Epithelial cell of prostate (primary cell): Measurements from ENCODE around the gene RHBDL1.

ENCODE experiments used
- DNase-seq: peaks from one replicate; pipeline ENCODE4 v3.0.0-alpha.2; 2011; ENCODE audit warnings: low read depth, low spot score
- H3K27ac ChIP-seq: fragments of 450-650 bp; 2 replicates; pipeline ENCODE4 v1.5.1; 2017; ENCODE audit warnings: mild to moderate bottlenecking

RHBDL1 gene

DNA sequence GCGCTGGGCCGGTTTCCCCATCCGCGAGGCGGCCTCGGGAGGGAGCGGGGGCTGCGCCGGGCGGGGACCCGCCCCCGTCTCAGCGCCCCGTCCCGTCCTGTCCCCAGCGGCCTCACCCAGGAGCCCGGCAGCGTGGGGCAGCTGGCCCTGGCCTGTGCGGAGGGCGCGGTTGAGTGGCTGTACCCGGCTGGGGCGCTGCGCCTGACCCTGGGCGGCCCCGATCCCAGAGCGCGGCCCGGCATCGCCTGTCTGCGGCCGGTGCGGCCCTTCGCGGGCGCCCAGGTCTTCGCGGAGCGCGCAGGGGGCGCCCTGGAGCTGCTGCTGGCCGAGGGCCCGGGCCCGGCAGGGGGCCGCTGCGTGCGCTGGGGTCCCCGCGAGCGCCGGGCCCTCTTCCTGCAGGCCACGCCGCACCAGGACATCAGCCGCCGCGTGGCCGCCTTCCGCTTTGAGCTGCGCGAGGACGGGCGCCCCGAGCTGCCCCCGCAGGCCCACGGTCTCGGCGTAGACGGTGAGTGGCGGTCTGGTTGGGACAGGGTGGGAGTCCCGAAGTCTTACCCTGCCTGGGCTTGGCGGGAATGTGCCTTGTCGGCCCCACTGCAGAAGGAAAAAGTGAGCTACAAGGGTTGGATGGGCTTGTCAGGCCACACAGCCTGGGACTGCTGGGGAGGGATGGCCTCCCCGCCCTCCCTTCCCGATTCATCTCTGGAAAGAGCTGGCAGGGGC lies 40.2 kb downstream of the RHBDL1 start:
- peak overlapping the region; percentile 60 for H3K27ac ChIP-seq
- DNase-seq: no peak

DNA sequence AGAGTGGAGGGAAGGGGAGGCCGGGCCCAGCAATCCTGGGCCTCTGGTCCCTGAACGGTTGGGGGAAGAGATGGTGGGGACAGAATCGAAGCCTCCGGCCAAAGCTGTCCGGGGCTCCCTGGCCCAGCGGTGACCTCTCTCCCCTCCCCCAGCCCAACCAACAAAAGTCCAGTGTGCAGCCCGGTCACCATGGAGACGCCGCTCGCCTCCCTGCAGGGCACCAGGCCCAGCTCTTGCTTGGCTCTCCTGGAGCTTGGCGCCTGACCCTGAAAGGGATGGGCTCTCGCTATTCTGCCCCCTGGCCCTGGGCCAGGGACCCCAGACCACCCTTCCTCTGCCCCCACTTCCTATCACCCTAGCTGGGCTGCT lies 40.7 kb downstream of the RHBDL1 start:
- H3K27ac ChIP-seq: no peak overlapping the region
- DNase-seq: no peak

DNA sequence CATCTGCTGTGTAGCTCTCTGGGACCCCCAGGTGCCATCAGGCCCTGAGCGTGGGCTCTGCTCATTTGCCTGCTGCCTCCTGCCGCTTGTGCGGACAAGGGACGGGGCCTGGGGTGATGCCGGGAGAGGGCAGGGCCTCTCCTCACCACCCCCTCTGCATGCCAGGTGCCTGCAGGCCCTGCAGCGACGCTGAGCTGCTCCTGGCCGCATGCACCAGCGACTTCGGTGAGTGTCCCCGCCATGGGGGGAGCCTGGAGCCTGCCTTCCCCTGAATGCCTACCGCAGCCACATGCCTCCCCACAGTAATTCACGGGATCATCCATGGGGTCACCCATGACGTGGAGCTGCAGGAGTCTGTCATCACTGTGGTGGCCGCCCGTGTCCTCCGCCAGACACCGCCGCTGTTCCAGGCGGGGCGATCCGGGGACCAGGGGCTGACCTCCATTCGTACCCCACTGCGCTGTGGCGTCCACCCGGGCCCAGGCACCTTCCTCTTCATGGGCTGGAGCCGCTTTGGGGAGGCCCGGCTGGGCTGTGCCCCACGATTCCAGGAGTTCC lies 41.4 kb downstream of the RHBDL1 start:
- no peak for DNase-seq
- H3K27ac ChIP-seq: no peak overlapping the region

DNA sequence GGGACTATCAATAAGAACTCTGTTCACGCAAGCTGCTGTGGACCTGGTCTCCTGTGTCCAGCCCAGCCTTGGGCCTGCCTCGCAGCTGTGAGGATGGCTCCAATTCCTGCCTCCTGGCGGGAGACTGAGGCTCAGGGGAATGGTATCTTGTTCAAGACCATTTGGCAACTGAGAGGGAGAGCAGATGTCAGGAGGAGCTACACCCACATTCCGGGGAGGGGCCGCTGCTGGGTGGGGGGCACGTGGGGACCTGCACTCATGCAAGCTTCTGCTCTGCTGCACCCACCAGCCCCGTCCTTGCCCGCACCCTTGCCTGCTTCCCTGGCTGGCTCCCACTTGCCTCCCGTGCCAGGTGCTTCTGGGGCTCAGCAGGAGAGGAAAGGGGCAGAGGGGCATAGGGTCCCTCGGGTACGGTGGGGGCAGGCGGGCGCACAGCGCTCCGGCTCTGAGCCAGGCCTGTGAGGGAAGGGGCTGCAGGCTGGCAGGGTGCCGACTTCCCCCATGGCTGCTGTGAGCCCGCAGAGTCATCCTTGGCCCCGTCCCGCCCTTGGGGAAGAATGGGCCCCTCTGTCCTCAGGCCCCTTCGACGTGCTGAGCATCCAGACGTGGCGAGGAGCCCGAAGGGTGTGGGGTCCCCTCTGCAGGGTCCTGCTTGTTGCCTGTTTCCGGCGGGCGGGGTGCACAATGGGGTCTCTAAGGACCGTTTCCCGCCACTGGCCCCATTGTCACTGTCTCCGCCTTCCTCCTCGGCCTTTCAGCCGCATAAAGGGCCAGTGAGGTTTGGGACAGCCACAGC lies 42.2 kb downstream of the RHBDL1 start:
- DNase-seq: no peak
- H3K27ac ChIP-seq: no peak overlapping the region

DNA sequence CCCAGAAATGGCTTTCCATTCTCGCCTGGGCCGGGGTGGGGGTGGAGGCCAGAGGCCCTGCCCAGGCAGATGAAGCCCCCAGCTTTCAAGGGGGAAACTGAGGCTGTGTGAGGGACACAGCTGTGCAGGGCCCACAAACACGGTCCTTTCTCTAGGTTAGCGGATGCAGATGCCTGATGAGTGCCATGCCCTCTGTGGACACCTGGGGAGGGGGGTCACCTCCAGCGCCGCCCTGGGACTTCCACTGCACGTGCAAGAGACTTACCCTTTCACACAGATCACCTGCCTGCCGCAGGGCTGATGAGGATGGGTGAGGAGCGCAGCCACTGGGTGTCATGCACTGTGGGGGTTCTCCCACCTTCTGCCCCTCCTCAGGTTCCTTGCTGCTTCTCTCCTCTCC lies 42.9 kb downstream of the RHBDL1 start:
- H3K27ac ChIP-seq: no peak overlapping the region
- no peak for DNase-seq

DNA sequence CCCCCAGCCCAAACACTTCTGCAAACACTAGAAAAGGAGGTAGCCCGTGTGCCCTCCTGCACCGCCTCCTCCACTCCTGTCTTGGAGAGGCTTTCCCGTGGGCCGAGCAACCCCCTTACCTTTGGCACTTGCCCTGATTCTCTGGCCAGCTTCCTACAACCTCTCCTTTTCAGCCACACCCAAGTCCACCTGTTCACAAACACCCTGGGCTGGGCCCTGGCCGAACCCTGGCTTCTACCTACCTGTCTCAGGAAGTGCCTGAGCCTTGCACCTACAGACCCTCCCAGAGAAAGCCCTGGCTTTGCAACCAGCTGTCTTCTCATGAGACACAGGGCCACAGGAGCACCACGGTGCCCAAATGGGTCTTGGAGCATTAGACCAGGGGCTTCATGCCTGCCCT lies 43.5 kb downstream of the RHBDL1 start:
- H3K27ac ChIP-seq: no peak overlapping the region
- DNase-seq: no peak

DNA sequence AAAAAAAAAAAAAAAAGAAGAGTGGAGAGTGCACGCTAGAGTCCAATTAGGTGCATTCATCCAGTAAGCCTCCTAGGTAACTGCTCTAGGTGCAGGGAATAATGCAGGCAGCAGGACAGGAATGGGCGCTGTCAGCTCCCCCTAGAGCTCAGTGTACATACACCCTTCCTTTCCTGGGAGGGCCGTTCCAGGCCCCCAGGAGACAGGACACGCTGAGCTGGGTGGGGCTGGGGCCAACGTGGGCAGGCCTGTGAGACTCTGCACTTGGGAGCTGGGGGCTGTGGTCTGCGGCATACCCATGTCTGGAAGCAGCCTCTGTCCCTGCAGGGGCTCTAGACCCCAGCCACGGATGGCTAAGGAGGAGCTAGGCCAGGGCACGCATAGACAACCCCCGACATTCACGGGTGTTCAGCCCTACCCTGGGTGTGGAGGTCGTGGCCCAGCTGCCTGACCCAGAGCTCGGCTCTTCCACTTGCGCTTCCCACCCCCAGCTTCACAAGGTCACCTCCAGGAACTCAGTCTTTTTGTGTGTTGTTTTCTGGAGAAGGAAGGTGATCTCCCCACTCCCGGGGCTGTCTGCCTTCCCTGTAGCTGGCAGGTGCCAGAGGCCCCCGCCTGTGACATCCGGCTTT lies 44.5 kb downstream of the RHBDL1 start:
- H3K27ac ChIP-seq: peak overlapping the region; percentile 78
- no peak for DNase-seq

DNA sequence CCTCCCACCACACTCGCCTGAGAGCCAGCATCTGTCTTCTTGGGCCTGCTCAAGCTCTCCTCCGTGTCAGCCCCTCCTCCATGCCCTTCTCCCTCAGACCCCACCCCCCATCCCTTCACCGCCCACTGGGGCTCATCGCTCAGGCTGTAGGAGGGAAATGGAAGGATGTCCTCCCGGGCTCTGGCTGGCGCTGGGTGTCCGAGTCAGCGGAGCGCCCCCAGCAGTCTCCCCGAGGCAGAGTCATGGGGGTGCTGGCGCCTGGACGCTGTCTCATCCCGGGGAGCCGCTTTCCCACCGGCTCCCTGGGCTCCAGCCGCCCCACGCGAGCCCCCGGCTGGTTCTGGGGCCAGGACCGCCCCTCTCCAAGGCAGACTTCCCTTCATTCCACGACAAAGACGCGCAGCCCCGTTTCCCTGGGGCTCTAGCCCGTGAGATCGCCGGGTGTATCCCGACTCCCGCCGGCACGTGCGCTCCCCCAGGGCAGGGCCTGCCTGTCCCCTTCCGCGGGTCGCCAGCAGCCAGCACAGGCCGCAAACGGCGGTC lies 45.0 kb downstream of the RHBDL1 start:
- no peak for DNase-seq
- peak overlapping the region; percentile 78 for H3K27ac ChIP-seq

DNA sequence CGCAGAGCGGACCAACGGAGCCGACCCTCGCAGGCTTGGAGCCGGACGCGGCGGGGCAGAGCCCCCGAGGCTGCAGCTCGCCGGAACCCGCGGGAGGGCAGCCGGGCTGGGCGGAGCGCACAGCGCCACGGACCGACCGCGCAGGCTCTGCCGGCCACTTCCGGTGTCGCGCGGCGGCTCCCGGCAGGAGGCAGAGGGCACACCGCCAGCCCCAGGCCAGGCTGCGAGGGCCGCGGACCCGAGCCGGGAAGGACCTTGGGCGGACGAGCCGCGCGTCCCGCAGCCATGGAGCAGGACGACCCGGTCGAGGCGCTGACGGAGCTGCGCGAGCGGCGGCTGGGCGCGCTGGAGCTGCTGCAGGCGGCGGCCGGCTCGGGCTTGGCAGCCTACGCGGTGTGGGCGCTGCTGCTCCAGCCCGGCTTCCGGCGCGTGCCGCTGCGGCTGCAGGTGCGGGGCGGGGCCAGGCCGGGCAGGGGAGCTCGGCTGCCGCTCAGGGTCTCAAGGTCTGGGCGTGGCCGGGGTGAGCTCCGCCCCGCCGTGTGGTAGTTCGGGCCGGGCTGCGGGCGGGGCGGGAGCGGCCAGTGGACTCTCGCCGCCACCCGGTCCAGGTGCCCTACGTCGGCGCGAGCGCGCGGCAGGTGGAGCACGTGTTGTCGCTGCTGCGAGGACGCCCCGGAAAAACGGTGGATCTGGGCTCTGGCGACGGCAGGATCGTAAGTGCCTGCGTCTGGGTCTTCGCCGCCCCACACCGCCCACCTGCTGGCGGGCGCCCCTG lies 45.7 kb downstream of the RHBDL1 start, which contains the start of gene ANTKMT:
Gene ANTKMT (plus strand): TSS at position 157 of the 775 bp plus-strand sequence. CDS start 129 bp downstream, at position 286.
- peak within 1 kb of the TSS; percentile 78 for H3K27ac ChIP-seq
- no peak for DNase-seq

DNA sequence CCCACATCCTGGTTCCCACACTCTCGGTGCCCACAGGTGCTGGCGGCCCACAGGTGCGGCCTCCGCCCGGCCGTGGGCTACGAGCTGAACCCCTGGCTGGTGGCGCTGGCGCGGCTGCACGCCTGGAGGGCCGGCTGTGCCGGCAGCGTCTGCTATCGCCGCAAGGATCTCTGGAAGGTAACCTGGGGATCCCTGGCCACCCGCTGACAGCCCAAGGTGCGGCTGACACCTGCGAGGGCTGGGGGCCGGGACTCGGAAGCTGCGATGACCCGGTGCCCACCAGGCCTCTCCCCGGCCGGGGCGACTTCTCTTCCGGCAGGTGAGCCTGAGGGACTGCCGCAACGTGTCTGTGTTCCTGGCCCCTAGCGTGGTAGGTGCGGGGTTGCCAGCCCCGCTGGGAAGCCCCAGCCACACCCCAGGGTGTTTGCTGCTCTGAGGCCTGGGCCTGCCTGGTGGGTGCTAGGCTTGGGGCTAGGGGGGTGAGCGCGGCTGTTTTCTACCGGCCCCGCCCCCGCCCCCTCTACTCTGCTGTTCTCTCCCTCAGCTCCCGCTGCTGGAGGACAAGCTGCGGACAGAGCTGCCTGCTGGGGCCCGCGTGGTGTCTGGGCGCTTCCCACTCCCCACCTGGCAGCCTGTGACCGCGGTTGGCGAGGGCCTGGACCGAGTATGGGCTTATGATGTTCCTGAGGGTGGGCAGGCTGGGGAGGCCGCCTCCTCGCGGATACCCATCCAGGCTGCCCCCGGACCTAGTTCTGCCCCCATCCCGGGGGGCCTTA lies 46.5 kb downstream of the RHBDL1 start:
- peak overlapping the region; percentile 78 for H3K27ac ChIP-seq
- no peak for DNase-seq

DNA sequence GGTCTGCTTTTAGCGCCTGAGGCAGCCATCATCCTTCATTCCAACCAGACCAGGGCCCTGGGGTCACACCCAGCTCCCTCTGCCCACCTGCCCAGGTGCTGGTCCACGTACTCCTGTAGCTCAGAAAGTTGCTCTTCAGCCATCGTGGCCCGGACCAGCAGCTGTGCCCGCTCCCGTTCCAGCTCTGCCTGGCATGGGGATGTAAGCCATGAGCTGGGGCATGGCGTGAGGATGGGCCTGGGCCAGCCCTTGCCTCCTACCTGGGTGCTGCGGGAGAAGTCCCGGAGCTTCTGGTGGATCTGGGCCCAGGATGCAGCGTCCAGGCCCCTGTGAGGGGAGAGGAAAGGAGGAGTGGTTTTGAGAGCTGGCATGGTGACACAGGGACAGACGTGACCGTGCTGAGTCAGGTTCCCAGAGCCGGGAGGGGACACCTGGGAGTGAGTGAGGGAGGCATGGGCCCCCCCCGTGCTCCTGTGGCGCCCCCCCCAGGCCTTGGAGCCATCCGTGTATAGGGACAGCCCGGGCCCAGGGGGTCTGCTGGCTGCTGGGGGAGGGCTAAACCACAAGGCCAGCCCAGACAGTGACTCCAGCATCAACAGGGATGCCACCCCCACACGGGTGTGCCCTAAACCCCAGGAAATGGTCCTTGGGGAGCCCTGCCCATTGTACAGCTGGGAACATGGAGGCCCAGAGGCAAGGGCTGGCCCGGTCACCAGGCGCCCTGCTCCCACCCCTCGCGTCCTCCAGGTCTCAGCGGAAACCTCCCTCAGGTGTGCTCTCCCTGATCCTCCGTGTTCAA lies 47.6 kb downstream of the RHBDL1 start:
- no peak for DNase-seq
- no peak overlapping the region for H3K27ac ChIP-seq

DNA sequence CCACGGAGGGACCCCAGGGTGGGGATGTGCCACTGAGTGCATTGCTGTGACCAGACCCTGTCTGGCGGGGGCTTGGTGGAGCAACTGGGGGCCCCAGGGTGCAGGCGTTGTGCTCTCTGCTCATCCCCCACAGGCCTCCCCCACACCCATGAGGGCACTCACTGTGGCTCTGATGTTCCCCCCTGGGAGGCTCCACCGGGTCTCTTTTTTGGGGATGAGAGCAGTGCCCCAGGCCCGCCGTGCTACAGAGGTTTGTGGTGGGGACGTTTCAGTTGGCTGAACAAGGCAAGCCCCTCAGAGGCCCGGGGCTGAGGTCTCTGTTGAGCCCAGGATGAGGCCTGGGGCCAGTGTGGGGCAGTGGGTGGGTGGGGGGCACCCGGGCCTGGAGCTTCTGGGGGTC lies 48.2 kb downstream of the RHBDL1 start:
- H3K27ac ChIP-seq: no peak overlapping the region
- DNase-seq: no peak

DNA sequence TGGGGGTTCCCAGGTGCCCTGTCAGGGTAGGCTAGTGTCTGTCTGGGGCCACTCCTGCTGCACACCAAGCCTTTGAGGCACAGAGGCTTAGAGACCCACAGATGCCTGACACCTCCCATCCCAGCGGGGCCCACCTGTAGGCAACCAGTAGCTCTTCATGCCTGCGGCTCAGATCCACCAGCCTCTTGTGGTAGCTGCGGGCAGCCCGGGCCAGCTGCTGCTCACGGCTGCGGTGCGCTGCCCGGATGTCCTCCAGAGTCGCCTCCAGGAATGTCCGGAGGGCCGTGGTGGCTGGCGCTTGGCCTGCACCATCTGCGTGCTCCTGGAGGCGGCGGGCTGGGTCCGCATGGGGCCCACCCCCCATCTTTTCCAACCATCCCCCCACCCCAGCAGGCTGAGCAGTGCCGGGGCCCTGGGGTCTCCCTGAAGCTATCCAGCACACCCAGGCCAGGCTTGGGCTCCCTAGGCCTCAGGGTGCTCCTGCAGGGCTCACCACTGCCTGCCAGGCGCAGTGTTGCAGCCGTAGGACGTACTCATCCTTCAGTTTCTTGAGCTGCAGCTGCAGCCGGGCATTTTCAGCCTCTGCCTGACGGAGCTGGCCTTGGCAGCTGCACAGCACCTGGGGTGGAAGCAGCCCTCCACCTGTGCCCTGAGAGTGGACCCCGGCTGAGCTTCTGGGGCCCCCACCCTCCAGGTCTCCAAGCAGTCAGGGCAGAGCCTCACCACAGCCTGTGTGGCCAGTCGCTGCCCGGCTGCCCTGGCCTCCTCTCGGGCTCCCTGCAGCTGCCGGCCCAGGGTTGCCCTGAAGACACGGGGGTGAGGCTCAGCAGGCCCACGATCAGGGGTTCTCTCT lies 48.9 kb downstream of the RHBDL1 start:
- no peak overlapping the region for H3K27ac ChIP-seq
- DNase-seq: no peak

DNA sequence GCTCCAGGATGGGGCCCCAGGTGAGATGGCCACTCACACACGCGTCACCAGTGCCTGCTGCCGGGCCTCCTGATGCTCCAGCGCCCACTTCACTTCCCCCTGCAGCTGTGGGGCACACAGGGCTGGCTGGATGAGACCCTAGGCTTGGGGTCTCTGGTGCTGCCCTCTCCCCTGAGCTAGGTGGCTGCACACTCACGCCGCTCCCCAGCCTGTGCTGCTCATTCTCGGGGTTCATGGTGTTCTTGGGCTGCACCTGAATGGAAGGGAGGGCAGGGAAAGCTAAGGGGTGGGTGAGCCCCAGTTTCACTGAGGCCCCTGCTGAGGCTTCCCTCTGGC lies 49.5 kb downstream of the RHBDL1 start:
- H3K27ac ChIP-seq: no peak overlapping the region
- DNase-seq: no peak

DNA sequence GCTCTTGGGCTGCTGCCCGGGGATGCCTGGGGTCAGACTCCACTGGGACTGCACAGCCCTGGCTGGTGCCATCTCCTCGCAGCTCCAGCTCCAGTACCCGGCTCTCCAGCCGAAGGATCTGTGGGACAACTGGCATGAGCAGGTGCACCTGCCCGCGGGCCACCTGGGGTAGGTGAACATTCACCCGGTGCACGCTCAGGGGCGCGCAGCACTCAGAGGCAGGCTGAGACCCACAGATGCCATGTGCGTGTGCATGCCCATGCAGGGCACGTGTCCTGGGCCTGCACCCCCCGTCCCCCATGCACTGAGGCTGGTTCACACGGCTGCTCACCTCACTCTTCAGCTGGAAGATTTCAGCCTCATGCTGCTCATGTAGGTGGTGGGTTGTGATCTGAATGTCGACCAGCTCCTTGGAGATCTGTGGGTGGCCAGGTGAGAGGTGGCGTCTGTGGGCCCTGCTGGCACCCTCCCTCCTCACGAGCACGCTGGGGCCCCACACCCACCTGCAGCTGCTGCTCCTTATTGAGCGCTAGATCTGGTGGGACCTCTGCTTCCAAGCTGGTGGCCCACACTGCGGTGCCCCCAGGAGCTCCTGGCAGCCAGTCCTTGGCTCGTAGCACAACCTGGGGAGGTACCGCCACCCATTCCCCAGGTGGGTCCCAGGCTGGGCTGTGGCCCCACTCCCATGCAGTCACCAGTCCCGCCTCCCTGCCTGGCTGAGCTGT lies 50.2 kb downstream of the RHBDL1 start:
- H3K27ac ChIP-seq: no peak overlapping the region

DNA sequence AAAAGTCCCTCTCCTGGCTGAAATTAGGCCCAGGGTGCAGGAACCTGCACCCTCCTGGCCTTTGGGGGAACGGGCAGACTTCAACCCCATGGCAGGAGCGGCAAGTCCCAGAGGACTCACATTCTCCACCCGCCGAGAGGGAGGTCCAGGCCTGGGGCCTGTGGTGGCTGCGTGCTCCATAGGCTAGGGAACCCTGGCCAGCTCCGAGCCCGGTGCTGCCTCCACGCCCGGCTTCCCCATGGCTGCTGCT lies 50.6 kb downstream of the RHBDL1 start:
- no peak overlapping the region for H3K27ac ChIP-seq
- no peak for DNase-seq

More for the DNA sequence above, 50.2 kb downstream of the RHBDL1 start:
- DNase-seq: no peak
